CD4-positive, alpha-beta T cell (primary cell): ENCODE measurements around the gene EGFLAM. TPM values are rescaled to one million over a fixed set of nuclear protein-coding genes. Genes with fewer than 3 reads are reported as not detected.

ENCODE experiments used
- ATAC-seq: fragments of 200-7000 bp; cut with Tn5 transposase; one replicate; pipeline ENCODE4 v1.10.0; 2022; ENCODE audit warnings: mild to moderate bottlenecking; ENCODE audit not compliant: poor library complexity
- CTCF ChIA-PET: fragments of 350-600 bp; sonication (Branson Sonifier 250); formaldehyde crosslinking; loops from one replicate; lab custom pipeline; 2021; ENCODE audit warnings: antibody characterized with exemption, inconsistent platforms; lab: Charles Lee
- POLR2A ChIA-PET: fragments of 350-600 bp; sonication (Branson Sonifier 250); formaldehyde crosslinking; loops from one replicate; lab custom pipeline; 2021; ENCODE audit warnings: antibody characterized with exemption, inconsistent platforms; lab: Charles Lee
- DNase-seq, 14 experiments: peaks; one replicate each; pipeline ENCODE4 v3.0.0-alpha.2; 2013 to 2020; ENCODE audit warnings: mixed read lengths in 2 of 14
- H3K27ac ChIP-seq, 2 donors: one replicate each; pipeline versions ENCODE4 v1.5.1 to v1.7.0; 2013; ENCODE audit warnings: low read length in 2 of 2, low read depth in 1 of 2, mild to moderate bottlenecking in 1 of 2
- H3K27me3 ChIP-seq, 2 experiments: 1 replicate in 1 of 2; 2 replicates in 1 of 2; pipeline versions ENCODE4 v1.6.1 to v1.7.0; 2013; ENCODE audit warnings: low read length in 2 of 2, control low read depth in 1 of 2, mild to moderate bottlenecking in 1 of 2, moderate library complexity in 1 of 2; ENCODE audit not compliant: insufficient read depth in 2 of 2, control insufficient read depth in 1 of 2
- H3K36me3 ChIP-seq: one replicate; pipeline ENCODE4 v1.6.1; 2013; ENCODE audit warnings: low read length, control low read depth; ENCODE audit not compliant: insufficient read depth
- H3K4me1 ChIP-seq: one replicate; pipeline ENCODE4 v1.6.1; 2013; ENCODE audit warnings: low read length, control low read depth; ENCODE audit not compliant: insufficient read depth
- H3K4me3 ChIP-seq: one replicate; pipeline ENCODE4 v1.5.1; 2013; ENCODE audit warnings: mild to moderate bottlenecking, low read length, moderate library complexity
- H3K9me3 ChIP-seq, 2 experiments: 1 replicate in 1 of 2; 2 replicates in 1 of 2; pipeline versions ENCODE4 v1.6.1 to v1.7.0; 2013; ENCODE audit warnings: low read length in 2 of 2, mild to moderate bottlenecking in 2 of 2, control low read depth in 1 of 2, moderate library complexity in 1 of 2; ENCODE audit not compliant: control insufficient read depth in 1 of 2, insufficient read depth in 1 of 2
- H3K27ac Mint-ChIP-seq: one replicate; pipeline ENCODE4 v1.8.0; 2020; ENCODE audit warnings: mixed read lengths
- H3K27me3 Mint-ChIP-seq: one replicate; pipeline ENCODE4 v1.8.0; 2021; ENCODE audit warnings: mixed read lengths
- H3K36me3 Mint-ChIP-seq: one replicate; pipeline ENCODE4 v1.8.0; 2021; ENCODE audit warnings: low read depth, mixed read lengths
- H3K4me1 Mint-ChIP-seq: one replicate; pipeline ENCODE4 v1.8.0; 2021; ENCODE audit warnings: low read depth, mixed read lengths
- H3K4me3 Mint-ChIP-seq: one replicate; pipeline ENCODE4 v1.8.0; 2020; ENCODE audit warnings: mild to moderate bottlenecking, mixed read lengths
- H3K9me3 Mint-ChIP-seq: one replicate; pipeline ENCODE4 v1.8.0; 2020; ENCODE audit warnings: mixed read lengths
- intact Hi-C, 2 experiments: fragments of 100-400 bp; cut with DNase I in 1 of 2; cut with micrococcal nuclease in 1 of 2; formaldehyde crosslinking; loops; one replicate each; pipeline versions ENCODE4 v1.15.1 to v1.9.0; 2023 to 2025; cut with DNase I, micrococcal nuclease
- total RNA-seq, 174 experiments: library from RNA in 2 of 174; stranded (reverse) in 2 of 174; gene quantifications; one replicate each; pipeline ENCODE4 v1.2.3 and lab custom pipeline; 2021 to 2026
- TF ChIP-seq, protein P1 (sequence below): fragments of 200-600 bp; IDR thresholded peaks from one replicate; pipeline ENCODE4 v1.8.0; 2022; ENCODE audit warnings: antibody characterized with exemption, mild to moderate bottlenecking

The EGFLAM gene
- total RNA-seq, 2 experiments from 2014 or later: not detected

DNA sequence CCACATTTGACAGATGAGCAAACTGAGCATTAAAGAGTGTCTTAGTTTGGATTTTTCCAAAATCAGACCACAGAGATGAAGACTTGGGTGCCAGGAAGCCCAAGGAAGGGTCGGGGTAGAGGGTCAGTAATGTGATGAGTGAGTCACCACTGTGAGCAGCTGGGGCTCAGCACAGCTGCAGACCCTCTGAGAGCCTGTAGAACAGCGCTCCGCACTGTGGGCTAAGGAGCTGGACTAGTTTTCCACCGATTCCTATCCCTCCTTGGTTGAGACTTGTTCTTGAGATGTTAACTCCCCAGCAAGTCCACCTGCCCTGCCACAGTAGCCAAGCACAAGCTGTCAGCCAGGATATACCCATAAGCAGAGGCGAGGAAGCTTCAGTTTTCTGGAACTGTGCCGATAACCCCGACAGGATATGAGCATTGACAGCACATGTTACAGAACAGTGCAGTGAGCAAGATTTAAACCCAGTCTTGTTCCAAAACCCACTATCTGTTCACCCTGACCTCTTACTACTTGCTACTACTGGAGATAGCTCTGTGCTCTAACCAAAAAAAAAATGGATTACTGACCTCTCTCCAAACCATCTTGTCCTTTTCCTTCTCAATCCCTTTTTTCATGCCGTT, 31.8 kb downstream of the EGFLAM start:
- no peak overlapping the region for H3K27ac Mint-ChIP-seq
- no peak overlapping the region for H3K4me3 Mint-ChIP-seq
- no peak for ATAC-seq
- no peaks in the 10 kb centered on the region for H3K27me3 ChIP-seq
- H3K4me3 ChIP-seq: no peak overlapping the region
- H3K4me1 ChIP-seq: no peaks in the 10 kb centered on the region
- no peaks in the 10 kb centered on the region for H3K36me3 Mint-ChIP-seq
- H3K27ac ChIP-seq: no peak overlapping the region
- DNase-seq: no peak
- POLR2A ChIA-PET: interaction anchor here (0.6 kb wide), 1 partner anchor 93 kb away, joined by 4 read pairs; no protein-coding TSS in a partner anchor
- no peaks in the 10 kb centered on the region for H3K4me1 Mint-ChIP-seq
- TF ChIP-seq, protein P1, sequence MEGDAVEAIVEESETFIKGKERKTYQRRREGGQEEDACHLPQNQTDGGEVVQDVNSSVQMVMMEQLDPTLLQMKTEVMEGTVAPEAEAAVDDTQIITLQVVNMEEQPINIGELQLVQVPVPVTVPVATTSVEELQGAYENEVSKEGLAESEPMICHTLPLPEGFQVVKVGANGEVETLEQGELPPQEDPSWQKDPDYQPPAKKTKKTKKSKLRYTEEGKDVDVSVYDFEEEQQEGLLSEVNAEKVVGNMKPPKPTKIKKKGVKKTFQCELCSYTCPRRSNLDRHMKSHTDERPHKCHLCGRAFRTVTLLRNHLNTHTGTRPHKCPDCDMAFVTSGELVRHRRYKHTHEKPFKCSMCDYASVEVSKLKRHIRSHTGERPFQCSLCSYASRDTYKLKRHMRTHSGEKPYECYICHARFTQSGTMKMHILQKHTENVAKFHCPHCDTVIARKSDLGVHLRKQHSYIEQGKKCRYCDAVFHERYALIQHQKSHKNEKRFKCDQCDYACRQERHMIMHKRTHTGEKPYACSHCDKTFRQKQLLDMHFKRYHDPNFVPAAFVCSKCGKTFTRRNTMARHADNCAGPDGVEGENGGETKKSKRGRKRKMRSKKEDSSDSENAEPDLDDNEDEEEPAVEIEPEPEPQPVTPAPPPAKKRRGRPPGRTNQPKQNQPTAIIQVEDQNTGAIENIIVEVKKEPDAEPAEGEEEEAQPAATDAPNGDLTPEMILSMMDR: no peak
- H3K9me3 ChIP-seq: no peaks in the 10 kb centered on the region
- no peaks in the 10 kb centered on the region for H3K36me3 ChIP-seq
- intact Hi-C loops: no loop called here
- peaks cover 11% of the 10 kb centered on the region for H3K27me3 Mint-ChIP-seq
- CTCF ChIA-PET: no interaction called here
- no peaks in the 10 kb centered on the region for H3K9me3 Mint-ChIP-seq

DNA sequence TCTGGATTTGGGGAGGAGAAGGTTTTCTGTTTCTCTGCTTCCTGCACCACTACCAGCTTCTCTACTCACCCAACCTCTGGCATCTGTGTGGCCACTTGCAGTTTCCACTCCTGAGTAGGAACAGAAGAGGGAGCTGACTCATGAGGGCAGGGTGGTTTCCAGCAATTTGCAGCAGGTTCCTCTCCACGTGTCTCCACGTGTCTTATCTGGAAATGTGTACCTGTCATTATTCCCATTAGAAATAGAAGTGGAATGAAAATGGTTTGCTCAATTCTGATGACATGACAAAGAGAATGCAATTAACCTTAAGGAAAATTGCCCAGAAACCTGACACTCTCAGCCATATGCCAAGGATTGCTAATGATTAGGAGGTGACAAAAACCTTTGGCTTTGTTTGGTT, 33.0 kb downstream of the EGFLAM start:
- Mint-ChIP-seq H3K4me1 (no peaks in the 10 kb centered on the region), H3K4me3 (no peak overlapping the region), H3K9me3 (no peaks in the 10 kb centered on the region), H3K36me3 (no peaks in the 10 kb centered on the region), H3K27me3 (peaks cover 17% of the 10 kb centered on the region), H3K27ac (no peak overlapping the region)
- H3K9me3 ChIP-seq: no peaks in the 10 kb centered on the region
- CTCF ChIA-PET: no interaction called here
- TF ChIP-seq, protein P1: no peak
- no peaks in the 10 kb centered on the region for H3K27me3 ChIP-seq
- POLR2A ChIA-PET: no interaction called here
- no peak overlapping the region for H3K27ac ChIP-seq
- intact Hi-C loops: no loop called here
- no peak for DNase-seq
- H3K4me3 ChIP-seq: no peak overlapping the region
- H3K36me3 ChIP-seq: no peaks in the 10 kb centered on the region
- no peaks in the 10 kb centered on the region for H3K4me1 ChIP-seq
- ATAC-seq: no peak

DNA sequence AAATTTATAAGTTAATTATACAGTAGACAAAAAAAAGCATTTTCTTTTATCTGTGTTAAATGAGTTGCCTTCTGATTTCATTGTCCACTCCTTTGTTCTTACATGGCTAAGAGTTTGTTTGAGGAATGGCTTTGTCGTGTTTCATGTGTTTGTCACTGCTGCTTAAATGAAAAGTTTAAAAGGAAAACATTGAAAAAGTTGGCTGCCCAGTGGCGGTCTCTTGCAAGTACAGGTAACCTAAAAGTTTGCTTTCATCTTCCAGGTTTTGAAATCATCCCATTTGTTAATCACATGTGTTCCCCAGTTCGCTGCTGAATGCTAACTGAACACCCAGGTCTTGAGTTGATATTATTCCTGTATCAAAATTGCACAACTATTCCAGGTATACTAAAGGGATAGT, 33.9 kb downstream of the EGFLAM start:
- Histone ChIP-seq H3K9me3 (no peaks in the 10 kb centered on the region), H3K27me3 (no peaks in the 10 kb centered on the region), H3K36me3 (no peaks in the 10 kb centered on the region), H3K4me1 (no peaks in the 10 kb centered on the region), H3K4me3 (no peak overlapping the region), H3K27ac (no peak overlapping the region)
- Mint-ChIP-seq H3K4me1 (no peaks in the 10 kb centered on the region), H3K27me3 (peaks cover 17% of the 10 kb centered on the region), H3K27ac (no peak overlapping the region), H3K4me3 (no peak overlapping the region), H3K9me3 (no peaks in the 10 kb centered on the region), H3K36me3 (no peaks in the 10 kb centered on the region)
- intact Hi-C loops: no loop called here
- ChIA-PET POLR2A (no interaction called here), CTCF (no interaction called here)
- ATAC-seq (no peak), DNase-seq (no peak)
- TF ChIP-seq, protein P1: no peak
